Activated naive CD8-positive, alpha-beta T cell treated with anti-CD3 and anti-CD28 coated beads, Interleukin-2, amount 50 U/mL, for 24 hours (primary cell): ENCODE data around the gene ZSWIM8.

Experiments
- ATAC-seq: fragments of 150-1000 bp; cut with Tn5 transposase; one replicate; pipeline ENCODE4 v1.10.0; 2021
- DNase-seq: peaks from one replicate; pipeline ENCODE4 v3.0.0; 2021
- H3K27ac Mint-ChIP-seq: one replicate; pipeline ENCODE4 v1.8.0; 2021; ENCODE audit warnings: mild to moderate bottlenecking, mixed read lengths
- H3K27me3 Mint-ChIP-seq: one replicate; pipeline ENCODE4 v1.8.0; 2021; ENCODE audit warnings: mixed read lengths
- H3K36me3 Mint-ChIP-seq: one replicate; pipeline ENCODE4 v1.8.0; 2021; ENCODE audit warnings: low read depth, mixed read lengths
- H3K4me1 Mint-ChIP-seq: one replicate; pipeline ENCODE4 v1.8.0; 2021; ENCODE audit warnings: mixed read lengths
- H3K4me3 Mint-ChIP-seq: one replicate; pipeline ENCODE4 v1.8.0; 2021; ENCODE audit warnings: mild to moderate bottlenecking, moderate library complexity, mixed read lengths
- H3K9me3 Mint-ChIP-seq: one replicate; pipeline ENCODE4 v1.8.0; 2021; ENCODE audit warnings: mixed read lengths

ZSWIM8 gene

DNA sequence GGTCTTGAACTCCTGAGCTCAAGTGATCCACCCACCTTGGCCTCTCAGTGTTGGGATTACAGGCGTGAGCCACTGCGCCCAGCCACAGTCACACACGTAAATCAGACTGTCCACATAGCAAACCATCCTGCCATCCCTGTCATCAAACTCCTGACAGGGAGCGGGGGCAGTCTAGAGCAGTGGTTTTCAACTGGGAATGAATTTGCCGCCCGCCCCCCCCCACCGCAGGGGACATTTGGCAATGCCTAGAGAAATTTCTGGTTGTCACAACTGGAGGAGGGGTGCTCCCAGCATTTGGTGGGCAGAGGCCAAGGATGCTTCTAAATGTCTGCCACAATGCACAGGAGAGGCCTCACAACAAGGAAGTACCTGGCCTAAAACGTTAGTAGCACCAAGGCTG lies 64.8 kb downstream of the ZSWIM8 start:
- no peak for DNase-seq
- Mint-ChIP-seq H3K9me3 (no peaks in the 10 kb centered on the region), H3K36me3 (peaks cover 11% of the 10 kb centered on the region), H3K27me3 (no peaks in the 10 kb centered on the region), H3K27ac (no peak overlapping the region), H3K4me3 (no peak overlapping the region), H3K4me1 (peaks cover 14% of the 10 kb centered on the region)
- ATAC-seq, result no peak

DNA sequence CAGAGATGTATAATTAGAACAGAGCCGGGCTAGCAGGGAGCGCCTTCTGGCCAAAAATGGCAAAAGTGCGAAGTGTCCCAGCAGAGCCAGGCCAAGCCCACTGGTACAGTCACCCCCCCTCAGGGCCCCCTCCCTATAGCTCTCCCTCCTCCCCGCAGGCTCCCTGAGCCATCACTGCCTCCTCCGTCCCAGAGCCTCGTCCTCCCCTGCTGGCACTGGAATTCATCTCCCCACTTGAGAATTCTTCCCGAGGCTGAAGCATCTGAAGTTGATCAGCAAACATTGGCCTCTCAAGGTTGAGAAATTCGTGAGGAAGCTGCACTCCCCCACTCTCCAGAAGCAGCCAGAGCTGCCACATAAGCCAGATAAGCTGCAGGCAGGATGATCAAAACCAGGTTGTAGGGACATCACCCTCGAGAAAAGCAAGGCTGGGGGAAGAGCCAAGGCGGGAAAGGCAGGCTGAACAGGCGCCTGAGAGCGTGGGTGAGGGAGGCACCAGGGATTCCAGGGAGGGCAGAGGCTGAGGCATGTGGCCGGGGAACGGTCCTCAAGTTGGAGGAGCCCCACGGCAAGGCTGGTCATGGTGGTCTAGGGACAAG lies 65.6 kb downstream of the ZSWIM8 start:
- H3K4me1 Mint-ChIP-seq, result peaks cover 14% of the 10 kb centered on the region
- H3K4me3 Mint-ChIP-seq, result no peak overlapping the region
- H3K27me3 Mint-ChIP-seq, result no peaks in the 10 kb centered on the region
- DNase-seq, result no peak
- H3K9me3 Mint-ChIP-seq, result no peaks in the 10 kb centered on the region
- ATAC-seq, result no peak
- peaks cover 11% of the 10 kb centered on the region for H3K36me3 Mint-ChIP-seq
- H3K27ac Mint-ChIP-seq, result no peak overlapping the region
